Measurements from ENCODE around the gene TRPC6.

- TF ChIP-seq CTCF (IDR thresholded peaks at IDR 0.05; ENCODE audit: insufficient read depth, low read length) (no peak), POLR2AphosphoS5 (IDR thresholded peaks at IDR 0.05; ENCODE audit: low read depth) (no peak)
Measured at GRCh38 chr11:101429703-101430540, 153.9 kb downstream of the TRPC6 start.

All from HL-60 (cell line).